ENCODE results near the gene PCDHGA12. TPM values are rescaled to one million over a fixed set of nuclear protein-coding genes. Genes with fewer than 3 reads are reported as not detected.
"Not testable (repeated sequence)": the region's sequence is repeated elsewhere in the genome, so short reads cannot be mapped to it uniquely, and the experiment has no call there.

Gene PCDHGA12
- total RNA-seq, 1 experiment from 2014 or later, result 2.1 TPM

GRCh38 chr5:141392429-141393198 is 37.7 kb upstream of the PCDHGA12 start, which contains the start of gene PCDHGA8:
PCDHGA8 (plus strand) TSS chr5:141392633; CDS start chr5:141392814, 181 bp downstream.
- no peak for TF ChIP-seq ESRRA (CRISPR knock-in tag; IDR thresholded peaks at IDR 0.05; ENCODE audit: borderline replicate concordance)
- TF ChIP-seq EMX1 (CRISPR knock-in tag; IDR thresholded peaks at IDR 0.05), result no peak
- no peak for TF ChIP-seq ZNF423 (CRISPR knock-in tag; IDR thresholded peaks at IDR 0.05)
- DNase-seq (ENCODE audit: low spot score) (no peak), ATAC-seq (no peak)
- H3K4me3 Mint-ChIP-seq, result no peak within 1 kb of the TSS
- H3K27ac Mint-ChIP-seq, result no peak within 1 kb of the TSS
- H3K9me3 Mint-ChIP-seq, result peaks cover 68% of the 10 kb centered on the region
- ChIA-PET POLR2A (no interaction called here), CTCF (interaction anchor here (1.2 to 3.5 kb wide), 4 partner anchors 10 to 237 kb away, joined by 3 to 17 read pairs (median 4); partner anchors contain the start of genes PCDHGA10, PCDHGA9 and PCDHGB6)
- H3K4me1 Mint-ChIP-seq, result 0 out of 2 replicates have a peak, but pooled peaks cover 3% of the 10 kb centered on the region
- peaks cover 78% of the 10 kb centered on the region for H3K36me3 Mint-ChIP-seq
- H3K27me3 Mint-ChIP-seq (ENCODE audit: low read depth), result peaks cover 23% of the 10 kb centered on the region

GRCh38 chr5:141393267-141393666 is 37.0 kb upstream of the PCDHGA12 start:
- TF ChIP-seq MXD4 (CRISPR knock-in tag; IDR thresholded peaks at IDR 0.05; ENCODE audit: borderline replicate concordance) (no peak), ELF4 (CRISPR knock-in tag; IDR thresholded peaks at IDR 0.05; ENCODE audit: low read depth) (no peak), ZNF232 (CRISPR knock-in tag; IDR thresholded peaks at IDR 0.05) (no peak), FOXK1 (CRISPR knock-in tag; IDR thresholded peaks at IDR 0.05) (no peak), CREB1 (CRISPR knock-in tag; IDR thresholded peaks at IDR 0.05) (no peak), ETV6 (CRISPR knock-in tag; IDR thresholded peaks at IDR 0.05) (no peak), EMX1 (CRISPR knock-in tag; IDR thresholded peaks at IDR 0.05) (no peak), NFYB (CRISPR knock-in tag; conservative IDR thresholded peaks at IDR 0.05; ENCODE audit: low read depth) (no peak)
- no peak for DNase-seq (ENCODE audit: low spot score)
- Mint-ChIP-seq H3K4me3 (no peak overlapping the region), H3K4me1 (0 out of 2 replicates have a peak, but pooled peaks cover 3% of the 10 kb centered on the region), H3K36me3 (peaks cover 76% of the 10 kb centered on the region), H3K9me3 (peaks cover 66% of the 10 kb centered on the region), H3K27me3 (ENCODE audit: low read depth) (peaks cover 21% of the 10 kb centered on the region), H3K27ac (no peak overlapping the region)
- ChIA-PET CTCF (interaction anchor here (1.2 to 1.5 kb wide), 3 partner anchors 10 to 238 kb away, joined by 3 to 4 read pairs (median 4); partner anchors contain the start of genes PCDHGA10 and PCDHGA9), POLR2A (no interaction called here)
- no peak for ATAC-seq

- DNase-seq (ENCODE audit: low spot score); H3K27ac Mint-ChIP-seq; POLR2A ChIA-PET; ATAC-seq; H3K4me3 Mint-ChIP-seq; H3K4me1 Mint-ChIP-seq: not testable (repeated sequence)
- Mint-ChIP-seq H3K36me3 (peaks cover 76% of the 10 kb centered on the region), H3K27me3 (ENCODE audit: low read depth) (peaks cover 17% of the 10 kb centered on the region), H3K9me3 (peaks cover 63% of the 10 kb centered on the region)
- 0 out of 2 replicates have a peak, but pooled peaks have one; percentile 11 for TF ChIP-seq CTCF (IDR thresholded peaks at IDR 0.05)
- CTCF ChIA-PET, result interaction anchor here (4.3 kb wide), 1 partner anchor 19 kb away, joined by 38 read pairs; the partner anchor contains the start of gene PCDHGA10
Measured at GRCh38 chr5:141394401-141395187, 35.7 kb upstream of the PCDHGA12 start.

- TF ChIP-seq CTCF (IDR thresholded peaks at IDR 0.05), result peak; percentile 42; the same call in 1 of the 2 replicates
- H3K27ac Mint-ChIP-seq, POLR2A ChIA-PET, H3K4me1 Mint-ChIP-seq: not testable (repeated sequence)
- H3K4me3 Mint-ChIP-seq, result peak within 1 kb of the TSS; percentile 63
- ATAC-seq (peak; percentile 93), DNase-seq (ENCODE audit: low spot score) (peak; percentile 69)
- CTCF ChIA-PET, result interaction anchor here (0.7 to 4.3 kb wide), 27 partner anchors 8 to 263 kb away, joined by 3 to 38 read pairs (median 7); partner anchors contain the start of genes PCDHB14, PCDHB15, PCDHB5 and PCDHGA1
- H3K36me3 Mint-ChIP-seq, result peaks cover 66% of the 10 kb centered on the region
- H3K9me3 Mint-ChIP-seq, result peaks cover 57% of the 10 kb centered on the region
- peaks cover 14% of the 10 kb centered on the region for H3K27me3 Mint-ChIP-seq (ENCODE audit: low read depth)
Measured at GRCh38 chr5:141397756-141398551, 32.4 kb upstream of the PCDHGA12 start, which contains the start of gene PCDHGB5. PCDHGB5 (plus strand) TSS chr5:141397947; CDS start chr5:141398128, 181 bp downstream.

All from WTC11 (cell line).